Gastroesophageal sphincter (tissue), 3 donors: Measurements from ENCODE around the gene GLG1.

Source experiments
- CTCF ChIP-seq, 4 experiments: fragments of 200-600 bp in 2 of 4; fragments of 450-650 bp in 2 of 4; sonication (generic) in 1 of 4; IDR thresholded peaks; one replicate each; pipeline ENCODE4 v1.5.1; 2017 to 2019; ENCODE audit warnings: antibody characterized with exemption in 4 of 4, mild to moderate bottlenecking in 2 of 4, moderate library complexity in 2 of 4
- POLR2AphosphoS5 ChIP-seq: sonication (generic); formaldehyde crosslinking; IDR thresholded peaks from one replicate; pipeline ENCODE4 v1.6.1; 2017; ENCODE audit warnings: antibody characterized with exemption

- TF ChIP-seq CTCF (IDR thresholded peaks at IDR 0.05) (no peak), POLR2AphosphoS5 (no peak)
These were observed 26.1 kb downstream of the GLG1 start for GRCh38 chr16:74580833-74581232.
